AG09309 (cell line): ENCODE measurements around the gene NTRK3.

Experiments used
- DNase-seq: peaks from one replicate; pipeline ENCODE4 v3.0.0-alpha.2; 2010; ENCODE audit warnings: low read depth
- H3K4me3 ChIP-seq: 2 replicates; pipeline ENCODE4 v1.5.1; 2011; ENCODE audit warnings: mild to moderate bottlenecking, low read depth, low read length, moderate library complexity; ENCODE audit not compliant: control insufficient read depth
- TF ChIP-seq, protein P1 (sequence below): IDR thresholded peaks from 2 replicates; pipeline ENCODE4 v1.5.1; 2011; ENCODE audit warnings: mild to moderate bottlenecking, low read depth, low read length, inconsistent platforms; ENCODE audit not compliant: insufficient read depth, control insufficient read depth; ENCODE audit errors: missing control alignments

NTRK3 gene

DNA sequence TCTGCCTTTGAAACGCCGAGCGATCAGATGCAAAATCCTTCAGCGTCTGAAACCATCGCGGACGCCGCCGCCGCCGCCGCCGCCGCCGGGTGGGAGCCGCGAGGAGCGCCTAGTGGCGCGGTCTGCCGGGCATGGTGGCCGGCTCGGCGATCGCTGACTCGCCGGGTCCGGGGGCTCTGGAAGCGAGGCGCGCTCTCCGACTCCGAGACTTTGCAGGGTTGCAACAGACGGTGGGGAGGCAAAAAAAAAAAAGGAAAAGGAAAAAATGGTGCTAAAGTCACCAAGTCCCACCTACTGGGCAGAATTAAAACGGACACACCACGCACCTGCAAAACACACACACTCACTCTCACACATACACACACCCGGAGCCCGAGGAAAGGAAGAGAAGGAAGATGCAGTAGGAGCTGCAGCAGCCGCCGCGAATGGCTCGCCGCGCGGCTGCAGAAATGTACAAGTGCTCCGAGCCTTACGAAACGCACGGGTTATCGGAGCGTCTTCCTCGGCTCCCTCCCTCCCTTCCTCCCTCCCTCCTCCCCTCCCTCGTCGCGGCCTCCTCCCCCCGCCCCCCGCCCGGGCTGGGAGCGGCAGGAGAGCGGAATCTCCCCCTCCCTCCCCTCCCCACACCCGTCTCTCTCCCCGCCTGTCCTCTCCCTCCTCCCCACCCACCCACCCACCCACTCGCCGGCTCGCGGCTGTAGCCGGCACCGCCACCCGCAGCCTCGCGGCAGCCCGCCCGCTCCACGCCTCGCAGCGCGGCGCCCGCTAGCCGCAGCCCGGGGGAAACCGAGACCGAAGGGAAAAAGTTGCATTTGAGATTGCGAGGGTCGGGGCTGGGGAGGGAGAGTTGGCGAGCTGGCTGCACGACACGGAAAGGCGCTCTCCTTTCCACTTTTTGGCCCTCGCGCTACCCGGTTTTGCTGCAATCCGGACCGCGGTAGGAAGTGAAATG, at the start of gene NTRK3:
TSS of gene NTRK3 (minus strand) at position 461 of the 952 bp plus-strand sequence. CDS start 586 bp downstream, outside the sequence.
- DNase-seq = no peak
- peak within 1 kb of the TSS; percentile 33 for H3K4me3 ChIP-seq
- TF ChIP-seq, protein P1, sequence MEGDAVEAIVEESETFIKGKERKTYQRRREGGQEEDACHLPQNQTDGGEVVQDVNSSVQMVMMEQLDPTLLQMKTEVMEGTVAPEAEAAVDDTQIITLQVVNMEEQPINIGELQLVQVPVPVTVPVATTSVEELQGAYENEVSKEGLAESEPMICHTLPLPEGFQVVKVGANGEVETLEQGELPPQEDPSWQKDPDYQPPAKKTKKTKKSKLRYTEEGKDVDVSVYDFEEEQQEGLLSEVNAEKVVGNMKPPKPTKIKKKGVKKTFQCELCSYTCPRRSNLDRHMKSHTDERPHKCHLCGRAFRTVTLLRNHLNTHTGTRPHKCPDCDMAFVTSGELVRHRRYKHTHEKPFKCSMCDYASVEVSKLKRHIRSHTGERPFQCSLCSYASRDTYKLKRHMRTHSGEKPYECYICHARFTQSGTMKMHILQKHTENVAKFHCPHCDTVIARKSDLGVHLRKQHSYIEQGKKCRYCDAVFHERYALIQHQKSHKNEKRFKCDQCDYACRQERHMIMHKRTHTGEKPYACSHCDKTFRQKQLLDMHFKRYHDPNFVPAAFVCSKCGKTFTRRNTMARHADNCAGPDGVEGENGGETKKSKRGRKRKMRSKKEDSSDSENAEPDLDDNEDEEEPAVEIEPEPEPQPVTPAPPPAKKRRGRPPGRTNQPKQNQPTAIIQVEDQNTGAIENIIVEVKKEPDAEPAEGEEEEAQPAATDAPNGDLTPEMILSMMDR = no peak

DNA sequence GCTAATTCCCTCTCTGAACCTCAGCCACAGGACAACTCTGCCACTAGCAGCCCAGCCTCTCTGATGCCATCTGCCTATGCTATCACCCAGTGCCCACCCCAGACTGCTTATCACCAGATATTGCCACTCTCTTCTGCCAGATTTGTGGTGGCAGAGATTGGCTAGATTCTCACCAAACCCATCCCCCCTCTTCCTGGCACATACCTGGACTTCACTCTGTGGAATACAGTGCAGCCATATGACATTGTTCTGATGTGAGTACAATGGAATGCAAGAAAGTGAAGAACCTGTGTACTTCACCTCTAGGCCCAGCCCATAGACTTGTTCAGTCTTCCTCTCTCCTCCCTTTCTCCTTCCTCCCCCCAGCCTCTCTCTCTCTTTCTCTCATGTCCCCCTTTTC, 46.9 kb upstream of the NTRK3 start:
- TF ChIP-seq, protein P1 = no peak
- no peak for DNase-seq
- no peak overlapping the region for H3K4me3 ChIP-seq

DNA sequence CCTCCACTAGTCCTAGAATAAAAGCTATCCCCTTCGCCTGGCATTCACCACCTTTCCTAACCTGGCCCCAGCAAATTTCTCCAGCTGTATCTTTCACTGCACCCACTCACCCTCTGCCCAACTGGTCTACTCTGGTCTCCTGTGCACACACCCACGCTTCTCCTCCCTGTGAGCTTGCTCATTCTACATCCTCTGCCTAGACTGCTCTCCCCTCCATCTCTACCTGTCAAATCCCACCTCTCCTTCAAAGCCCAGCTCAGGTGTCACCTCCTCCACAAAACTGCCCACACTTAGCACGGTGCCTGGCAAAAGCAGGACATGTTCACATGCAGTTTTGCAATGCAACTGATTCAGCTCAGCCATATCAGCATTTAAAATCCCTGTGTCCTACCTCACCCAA, 45.8 kb upstream of the NTRK3 start:
- no peak overlapping the region for H3K4me3 ChIP-seq
- no peak for DNase-seq
- TF ChIP-seq, protein P1 = no peak

DNA sequence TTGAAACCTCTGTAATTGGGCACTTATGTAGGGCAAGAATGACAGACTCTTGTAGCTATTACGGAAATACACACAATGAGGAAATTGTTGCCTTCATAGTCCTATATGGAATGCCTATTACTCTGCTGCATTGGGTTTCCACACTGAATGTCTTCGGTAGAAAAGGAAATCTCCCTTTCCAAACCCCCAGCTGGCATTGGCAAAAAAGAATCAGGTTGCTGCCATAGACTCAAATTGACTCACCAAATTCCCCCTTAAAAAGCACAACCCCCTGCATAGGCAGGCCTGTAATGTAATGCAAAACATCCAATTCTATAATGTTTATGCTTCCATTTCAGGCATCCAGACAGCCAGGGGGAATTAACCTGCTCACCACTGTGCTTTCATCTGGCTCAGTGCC, 44.8 kb upstream of the NTRK3 start:
- no peak for DNase-seq
- H3K4me3 ChIP-seq = no peak overlapping the region
- TF ChIP-seq, protein P1 = no peak

DNA sequence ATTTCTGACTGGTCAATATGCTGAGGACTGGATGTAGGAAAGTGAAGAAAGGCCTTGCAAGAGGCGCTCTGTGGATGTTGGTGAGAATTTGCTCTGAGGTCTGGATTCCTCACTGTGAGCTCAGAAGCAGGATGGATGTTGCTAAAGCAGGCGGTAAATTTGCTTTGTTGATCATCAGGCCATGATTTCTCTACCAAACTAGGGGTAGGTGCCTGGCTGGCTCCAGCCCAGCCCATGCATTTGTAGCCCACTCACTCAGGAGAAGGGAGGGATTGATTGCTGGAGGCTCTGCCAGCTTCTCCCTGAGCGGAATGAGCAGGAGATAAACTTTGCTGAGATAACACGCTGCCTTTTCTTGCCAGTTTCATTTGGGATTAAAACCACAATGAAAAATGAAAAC, 44.3 kb upstream of the NTRK3 start:
- no peak overlapping the region for H3K4me3 ChIP-seq
- TF ChIP-seq, protein P1 = no peak
- DNase-seq = no peak

DNA sequence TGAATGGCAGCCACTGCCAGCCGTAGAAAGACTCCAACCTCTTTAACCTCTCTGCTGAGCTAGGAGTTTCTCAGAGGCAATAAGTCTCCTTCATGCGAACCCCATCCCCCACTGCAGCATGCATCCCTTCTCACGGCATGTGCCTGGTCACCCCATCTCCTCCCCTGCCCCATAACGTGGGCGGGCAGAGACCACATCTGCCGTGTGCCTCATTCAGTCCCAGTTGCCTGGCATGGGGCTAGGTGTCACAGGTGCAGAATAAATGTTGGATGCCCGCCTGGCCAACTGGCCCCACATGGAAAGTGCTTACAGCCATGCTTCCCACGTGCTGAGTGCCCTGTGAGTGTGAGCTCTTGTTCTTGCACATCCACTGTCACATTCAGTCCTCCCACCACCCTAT, 43.5 kb upstream of the NTRK3 start:
- DNase-seq = no peak
- H3K4me3 ChIP-seq = no peak overlapping the region
- TF ChIP-seq, protein P1 = no peak
